Activated naive CD4-positive, alpha-beta T cell treated with anti-CD3 and anti-CD28 coated beads for 36 hours (primary cell): ENCODE results near the gene ACP6. TPM values are rescaled to one million over a fixed set of nuclear protein-coding genes. Genes with fewer than 3 reads are reported as not detected.
A peak's percentile ranks its signal among the peaks of the same experiment; 100 is the strongest.

Experiments used
- CTCF ChIA-PET: fragments of 350-600 bp; sonication (Branson Sonifier 250); formaldehyde crosslinking; loops from one replicate; lab custom pipeline; 2021; ENCODE audit warnings: antibody characterized with exemption; lab: Charles Lee
- DNase-seq: peaks from one replicate; pipeline ENCODE4 v3.0.0-alpha.2; 2020
- H3K27ac Mint-ChIP-seq: one replicate; pipeline ENCODE4 v1.8.0; 2021; ENCODE audit warnings: mild to moderate bottlenecking, mixed read lengths
- H3K27me3 Mint-ChIP-seq: one replicate; pipeline ENCODE4 v1.8.0; 2021; ENCODE audit warnings: low read depth, mixed read lengths
- H3K36me3 Mint-ChIP-seq: one replicate; pipeline ENCODE4 v1.8.0; 2021; ENCODE audit warnings: low read depth, mixed read lengths
- H3K4me1 Mint-ChIP-seq: one replicate; pipeline ENCODE4 v1.8.0; 2021; ENCODE audit warnings: low read depth, mixed read lengths
- H3K4me3 Mint-ChIP-seq: one replicate; pipeline ENCODE4 v1.8.0; 2021; ENCODE audit warnings: mild to moderate bottlenecking, moderate library complexity, mixed read lengths
- H3K9me3 Mint-ChIP-seq: one replicate; pipeline ENCODE4 v1.8.0; 2021; ENCODE audit warnings: mixed read lengths
- intact Hi-C: fragments of 100-400 bp; cut with micrococcal nuclease; formaldehyde crosslinking; loops from one replicate; pipeline ENCODE4 v1.15.1; 2023
- total RNA-seq, 2 experiments: library from RNA; stranded (reverse); gene quantifications; one replicate each; pipeline ENCODE4 v1.2.3, GENCODE V29; 2021

The ACP6 gene
- total RNA-seq, 2 experiments from 2014 or later, result 14.4 to 16.3 TPM

DNA sequence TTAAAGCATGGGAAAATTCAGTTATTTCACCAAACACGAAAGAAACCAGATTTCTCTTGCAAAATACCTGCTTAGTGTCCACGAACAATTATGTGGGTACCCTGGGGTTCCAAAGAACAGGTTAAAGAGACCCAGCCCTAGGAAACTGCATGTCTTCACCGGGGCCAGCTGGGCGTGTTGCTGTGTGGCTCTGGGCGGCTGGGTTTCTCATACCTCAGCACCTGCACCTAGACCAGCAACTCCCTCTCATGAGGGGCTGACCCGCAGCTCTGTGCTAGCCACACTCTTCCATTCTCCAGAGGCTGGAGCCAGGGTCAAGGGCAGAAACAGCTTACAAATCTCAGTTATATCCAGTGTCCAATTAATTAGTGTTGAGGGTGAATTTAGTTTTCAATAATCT, 40.3 kb downstream of the ACP6 start:
- no peak for DNase-seq
- H3K4me1 Mint-ChIP-seq, result peaks cover 25% of the 10 kb centered on the region
- CTCF ChIA-PET, result interaction anchor here (0.6 to 9.8 kb wide), 11 partner anchors 10 to 259 kb away, joined by 3 to 75 read pairs (median 3); partner anchors contain the start of gene BCL9
- no peaks in the 10 kb centered on the region for H3K36me3 Mint-ChIP-seq
- no peaks in the 10 kb centered on the region for H3K9me3 Mint-ChIP-seq
- intact Hi-C loops, result no loop called here
- no peak overlapping the region for H3K4me3 Mint-ChIP-seq
- no peaks in the 10 kb centered on the region for H3K27me3 Mint-ChIP-seq
- no peak overlapping the region for H3K27ac Mint-ChIP-seq

DNA sequence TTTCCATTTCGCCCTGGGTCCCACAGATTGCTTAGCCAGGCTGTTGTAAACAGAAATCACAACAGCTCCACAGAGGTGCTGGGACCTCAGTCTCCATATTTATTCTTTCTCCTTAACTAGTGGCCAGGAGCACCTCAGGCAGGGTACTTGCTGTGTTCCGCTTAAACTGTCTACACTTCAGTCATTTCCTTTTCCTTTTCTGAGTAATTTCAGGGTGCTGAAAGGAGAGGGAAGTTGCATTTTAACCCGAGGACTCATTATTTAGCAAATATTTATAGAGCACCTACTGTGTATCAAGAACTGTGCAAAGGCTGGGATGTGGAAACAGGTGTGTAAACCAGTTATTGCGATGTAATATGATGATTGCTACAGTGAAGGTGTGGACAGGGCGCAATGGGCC, 41.9 kb downstream of the ACP6 start:
- H3K27me3 Mint-ChIP-seq, result no peaks in the 10 kb centered on the region
- no peak overlapping the region for H3K4me3 Mint-ChIP-seq

DNA sequence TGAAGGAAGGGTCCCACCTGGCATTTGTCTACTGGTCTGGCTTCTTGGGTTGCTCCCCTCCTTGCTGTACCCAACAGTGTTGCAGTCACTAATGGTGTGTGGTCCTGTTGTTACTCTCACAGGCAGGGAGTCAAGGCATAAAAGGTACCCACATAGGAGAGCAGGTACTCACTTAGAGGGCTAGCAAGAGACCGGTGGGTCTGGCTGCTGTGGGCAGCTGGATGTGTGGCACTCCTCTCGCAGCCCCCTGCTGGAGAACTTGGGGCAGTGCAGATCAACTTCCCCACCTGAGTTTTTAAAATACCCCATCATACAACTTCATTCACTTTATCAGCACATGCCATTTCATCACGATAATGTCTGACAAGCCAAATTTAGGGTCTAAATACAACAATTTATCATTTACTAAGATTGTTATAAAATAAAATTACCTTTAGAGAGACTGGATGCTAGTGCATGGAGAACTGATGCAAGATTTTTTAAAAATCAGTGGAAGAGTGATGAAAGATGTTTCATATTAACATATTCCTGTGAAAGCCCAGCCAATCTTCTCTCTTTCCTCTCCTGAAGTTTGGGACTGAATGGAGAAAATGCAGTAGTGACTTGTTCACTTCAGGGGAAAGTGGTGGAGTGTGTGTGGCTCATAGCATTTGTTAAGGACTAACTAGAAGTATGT, 42.8 kb downstream of the ACP6 start:
- peak; percentile 62 for DNase-seq
- CTCF ChIA-PET, result interaction anchor here (0.6 to 9.8 kb wide), 16 partner anchors 10 to 129 kb away, joined by 3 to 75 read pairs (median 4); a partner anchor contains a TSS
- Mint-ChIP-seq H3K4me1 (peaks cover 25% of the 10 kb centered on the region), H3K27me3 (no peaks in the 10 kb centered on the region), H3K9me3 (no peaks in the 10 kb centered on the region), H3K4me3 (no peak overlapping the region), H3K36me3 (peaks cover 2% of the 10 kb centered on the region), H3K27ac (no peak overlapping the region)
- intact Hi-C loops, result loop anchor here (1.0 to 5.0 kb wide), 4 partner anchors 27 to 265 kb away; no protein-coding TSS in a partner anchor

More for the DNA sequence above, 41.9 kb downstream of the ACP6 start:
- no peak for DNase-seq
- no peaks in the 10 kb centered on the region for H3K9me3 Mint-ChIP-seq
- no peak overlapping the region for H3K27ac Mint-ChIP-seq
- no peaks in the 10 kb centered on the region for H3K36me3 Mint-ChIP-seq
- peaks cover 25% of the 10 kb centered on the region for H3K4me1 Mint-ChIP-seq
- CTCF ChIA-PET, result interaction anchor here (1.0 to 9.8 kb wide), 2 partner anchors 11 to 111 kb away, joined by 3 to 75 read pairs; no protein-coding TSS in a partner anchor
- intact Hi-C loops, result loop anchor here (5.0 kb wide), 1 partner anchor 264 kb away; no protein-coding TSS in a partner anchor

DNA sequence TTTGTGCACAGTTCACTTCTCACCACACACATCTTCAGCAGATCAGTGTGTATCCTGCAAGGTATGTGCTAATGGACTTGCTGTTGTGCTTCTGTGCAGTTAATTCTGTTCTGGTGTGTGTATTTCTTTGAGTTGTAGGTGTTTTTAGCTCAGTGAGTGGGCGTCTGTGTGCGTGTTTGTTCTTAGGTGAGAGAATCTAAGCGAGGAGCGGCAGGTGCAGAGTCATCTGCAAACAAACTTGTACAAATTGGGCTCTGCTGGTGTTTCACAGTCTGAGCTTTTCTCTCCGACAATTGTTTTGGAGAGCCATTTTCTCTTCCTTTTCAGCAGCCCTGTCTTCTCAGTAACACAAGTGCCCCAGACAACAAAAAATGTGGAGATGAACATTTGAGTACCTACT, 43.6 kb downstream of the ACP6 start:
- Mint-ChIP-seq H3K9me3 (no peaks in the 10 kb centered on the region), H3K4me1 (peaks cover 25% of the 10 kb centered on the region), H3K4me3 (no peak overlapping the region), H3K27me3 (no peaks in the 10 kb centered on the region), H3K36me3 (peaks cover 4% of the 10 kb centered on the region), H3K27ac (no peak overlapping the region)
- intact Hi-C loops, result loop anchor here (1.0 to 5.0 kb wide), 4 partner anchors 26 to 266 kb away; no protein-coding TSS in a partner anchor
- CTCF ChIA-PET, result interaction anchor here (0.6 to 9.8 kb wide), 20 partner anchors 10 to 240 kb away, joined by 3 to 75 read pairs (median 4); partner anchors contain the start of gene ACP6
- DNase-seq, result no peak

DNA sequence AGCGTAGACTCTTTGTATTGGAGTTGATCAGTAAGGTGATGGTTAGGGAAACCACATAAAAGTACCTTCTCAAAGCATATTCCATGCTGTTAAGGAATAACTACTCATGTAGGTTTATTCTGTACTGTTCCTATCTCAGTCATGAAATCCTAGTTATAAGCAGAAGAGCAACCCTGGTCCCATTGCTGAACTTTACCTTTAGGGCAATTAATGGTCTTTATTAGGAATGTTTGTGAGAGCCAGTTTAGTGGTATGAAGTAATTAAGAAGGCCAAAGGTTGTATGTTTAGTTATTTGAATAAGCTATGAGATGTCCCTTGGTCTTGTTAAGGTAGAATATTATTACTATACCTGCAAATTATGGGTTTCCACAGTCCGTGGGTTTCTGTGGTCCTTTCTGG, 44.0 kb downstream of the ACP6 start:
- H3K4me1 Mint-ChIP-seq, result peaks cover 25% of the 10 kb centered on the region
- H3K27ac Mint-ChIP-seq, result no peak overlapping the region
- no peak overlapping the region for H3K4me3 Mint-ChIP-seq
- intact Hi-C loops, result loop anchor here (5.0 kb wide), 1 partner anchor 266 kb away; no protein-coding TSS in a partner anchor
- H3K9me3 Mint-ChIP-seq, result no peaks in the 10 kb centered on the region
- no peaks in the 10 kb centered on the region for H3K27me3 Mint-ChIP-seq
- H3K36me3 Mint-ChIP-seq, result peaks cover 4% of the 10 kb centered on the region
- DNase-seq, result no peak
- CTCF ChIA-PET, result interaction anchor here (0.6 to 9.8 kb wide), 16 partner anchors 12 to 240 kb away, joined by 3 to 75 read pairs (median 4); partner anchors contain the start of gene ACP6

DNA sequence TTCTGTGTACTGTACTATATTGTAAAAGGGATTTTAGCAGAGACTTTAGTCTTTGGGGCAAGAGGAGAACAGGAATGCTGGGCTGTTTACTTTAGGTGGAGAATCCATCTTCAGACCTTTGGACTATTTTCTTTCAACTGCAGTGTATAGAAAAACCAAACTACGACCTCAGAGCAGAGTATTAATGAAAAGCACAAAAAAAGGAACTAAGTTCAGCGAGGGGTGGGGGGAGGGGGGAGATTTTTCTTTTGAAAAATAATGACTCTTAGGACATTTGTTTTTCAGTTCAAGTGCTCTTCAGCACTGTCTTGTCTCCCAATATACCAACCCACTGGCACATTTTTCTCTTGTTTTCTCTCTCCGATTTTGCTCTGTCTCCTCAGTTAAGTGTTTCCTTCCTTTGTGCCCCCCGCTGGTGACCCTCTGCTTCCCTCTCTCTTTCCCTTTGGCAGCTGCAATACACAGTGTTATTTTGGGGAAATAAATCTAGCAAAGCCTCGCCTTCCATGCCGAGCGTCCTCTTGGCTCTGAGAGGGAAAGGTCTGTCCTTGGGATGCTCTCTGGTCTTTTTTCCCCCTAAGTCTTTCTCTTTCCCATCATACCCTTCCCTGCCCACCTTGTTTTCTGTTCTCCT, 44.8 kb downstream of the ACP6 start:
- intact Hi-C loops, result loop anchor here (5.0 kb wide), 1 partner anchor 267 kb away; no protein-coding TSS in a partner anchor
- CTCF ChIA-PET, result interaction anchor here (1.5 to 9.8 kb wide), 2 partner anchors 86 to 108 kb away, joined by 4 to 75 read pairs; no protein-coding TSS in a partner anchor

DNA sequence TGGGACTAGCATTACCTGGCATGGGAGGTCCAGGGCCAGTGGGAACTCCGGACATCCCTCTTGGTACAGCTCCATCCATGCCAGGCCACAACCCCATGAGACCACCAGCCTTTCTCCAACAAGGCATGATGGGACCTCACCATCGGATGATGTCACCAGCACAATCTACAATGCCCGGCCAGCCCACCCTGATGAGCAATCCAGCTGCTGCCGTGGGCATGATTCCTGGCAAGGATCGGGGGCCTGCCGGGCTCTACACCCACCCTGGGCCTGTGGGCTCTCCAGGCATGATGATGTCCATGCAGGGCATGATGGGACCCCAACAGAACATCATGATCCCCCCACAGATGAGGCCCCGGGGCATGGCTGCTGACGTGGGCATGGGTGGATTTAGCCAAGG, 45.8 kb downstream of the ACP6 start:
- H3K9me3 Mint-ChIP-seq, result no peaks in the 10 kb centered on the region
- peaks cover 23% of the 10 kb centered on the region for H3K4me1 Mint-ChIP-seq
- intact Hi-C loops, result no loop called here
- no peaks in the 10 kb centered on the region for H3K27me3 Mint-ChIP-seq
- no peak overlapping the region for H3K27ac Mint-ChIP-seq
- no peak overlapping the region for H3K4me3 Mint-ChIP-seq
- no peak for DNase-seq
- CTCF ChIA-PET, result interaction anchor here (9.8 kb wide), 1 partner anchor 107 kb away, joined by 75 read pairs; no protein-coding TSS in a partner anchor
- peaks cover 13% of the 10 kb centered on the region for H3K36me3 Mint-ChIP-seq

More for the DNA sequence above, 44.8 kb downstream of the ACP6 start:
- H3K9me3 Mint-ChIP-seq, result no peaks in the 10 kb centered on the region
- H3K36me3 Mint-ChIP-seq, result peaks cover 11% of the 10 kb centered on the region
- no peak for DNase-seq
- no peak overlapping the region for H3K27ac Mint-ChIP-seq
- H3K4me3 Mint-ChIP-seq, result no peak overlapping the region
- H3K4me1 Mint-ChIP-seq, result peaks cover 25% of the 10 kb centered on the region
- H3K27me3 Mint-ChIP-seq, result no peaks in the 10 kb centered on the region

DNA sequence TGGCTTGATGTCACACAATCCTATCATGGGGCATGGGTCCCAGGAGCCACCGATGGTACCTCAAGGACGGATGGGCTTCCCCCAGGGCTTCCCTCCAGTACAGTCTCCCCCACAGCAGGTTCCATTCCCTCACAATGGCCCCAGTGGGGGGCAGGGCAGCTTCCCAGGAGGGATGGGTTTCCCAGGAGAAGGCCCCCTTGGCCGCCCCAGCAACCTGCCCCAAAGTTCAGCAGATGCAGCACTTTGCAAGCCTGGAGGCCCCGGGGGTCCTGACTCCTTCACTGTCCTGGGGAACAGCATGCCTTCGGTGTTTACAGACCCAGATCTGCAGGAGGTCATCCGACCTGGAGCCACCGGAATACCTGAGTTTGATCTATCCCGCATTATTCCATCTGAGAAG, 46.3 kb downstream of the ACP6 start:
- H3K4me1 Mint-ChIP-seq, result peaks cover 19% of the 10 kb centered on the region
- H3K36me3 Mint-ChIP-seq, result peaks cover 13% of the 10 kb centered on the region
- intact Hi-C loops, result no loop called here
- H3K27me3 Mint-ChIP-seq, result no peaks in the 10 kb centered on the region
- H3K27ac Mint-ChIP-seq, result no peak overlapping the region
- no peaks in the 10 kb centered on the region for H3K9me3 Mint-ChIP-seq
- CTCF ChIA-PET, result interaction anchor here (9.8 kb wide), 1 partner anchor 107 kb away, joined by 75 read pairs; no protein-coding TSS in a partner anchor
- H3K4me3 Mint-ChIP-seq, result no peak overlapping the region
- no peak for DNase-seq

DNA sequence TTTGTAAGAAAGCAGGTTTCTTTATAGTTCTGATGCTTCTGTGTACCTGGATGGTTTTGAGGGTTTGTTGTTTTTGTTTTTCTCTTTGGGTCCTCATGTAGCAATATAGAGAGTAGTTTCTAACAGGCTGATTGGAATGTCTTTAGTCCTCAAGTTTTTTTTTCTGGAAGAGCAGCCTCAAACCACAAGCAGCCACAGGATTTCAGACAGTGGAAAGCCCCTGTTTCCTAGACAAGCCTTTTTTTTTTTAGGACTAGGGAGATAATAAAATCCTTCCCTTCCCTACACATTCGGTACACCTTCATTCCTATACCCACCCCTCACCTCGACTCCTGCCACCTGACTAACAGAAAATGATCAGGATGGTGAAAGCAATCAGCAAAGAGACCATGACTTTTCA, 47.6 kb downstream of the ACP6 start:
- DNase-seq, result no peak
- Mint-ChIP-seq H3K36me3 (peaks cover 23% of the 10 kb centered on the region), H3K4me1 (peaks cover 28% of the 10 kb centered on the region), H3K27ac (no peak overlapping the region), H3K4me3 (no peak overlapping the region), H3K9me3 (no peaks in the 10 kb centered on the region), H3K27me3 (no peaks in the 10 kb centered on the region)
- intact Hi-C loops, result no loop called here
- CTCF ChIA-PET, result interaction anchor here (1.0 kb wide), 1 partner anchor 268 kb away, joined by 3 read pairs; no protein-coding TSS in a partner anchor

DNA sequence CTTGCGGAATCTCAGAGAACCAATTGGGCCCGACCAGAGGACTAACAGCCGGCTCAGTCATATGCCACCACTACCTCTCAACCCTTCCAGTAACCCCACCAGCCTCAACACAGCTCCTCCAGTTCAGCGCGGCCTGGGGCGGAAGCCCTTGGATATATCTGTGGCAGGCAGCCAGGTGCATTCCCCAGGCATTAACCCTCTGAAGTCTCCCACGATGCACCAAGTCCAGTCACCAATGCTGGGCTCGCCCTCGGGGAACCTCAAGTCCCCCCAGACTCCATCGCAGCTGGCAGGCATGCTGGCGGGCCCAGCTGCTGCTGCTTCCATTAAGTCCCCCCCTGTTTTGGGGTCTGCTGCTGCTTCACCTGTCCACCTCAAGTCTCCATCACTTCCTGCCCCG, 49.8 kb downstream of the ACP6 start:
- Mint-ChIP-seq H3K27me3 (no peaks in the 10 kb centered on the region), H3K9me3 (no peaks in the 10 kb centered on the region), H3K4me1 (peaks cover 19% of the 10 kb centered on the region), H3K36me3 (peaks cover 34% of the 10 kb centered on the region), H3K27ac (no peak overlapping the region), H3K4me3 (no peak overlapping the region)
- CTCF ChIA-PET, result interaction anchor here (1.0 kb wide), 1 partner anchor 272 kb away, joined by 3 read pairs; no protein-coding TSS in a partner anchor
- intact Hi-C loops, result no loop called here
- no peak for DNase-seq

DNA sequence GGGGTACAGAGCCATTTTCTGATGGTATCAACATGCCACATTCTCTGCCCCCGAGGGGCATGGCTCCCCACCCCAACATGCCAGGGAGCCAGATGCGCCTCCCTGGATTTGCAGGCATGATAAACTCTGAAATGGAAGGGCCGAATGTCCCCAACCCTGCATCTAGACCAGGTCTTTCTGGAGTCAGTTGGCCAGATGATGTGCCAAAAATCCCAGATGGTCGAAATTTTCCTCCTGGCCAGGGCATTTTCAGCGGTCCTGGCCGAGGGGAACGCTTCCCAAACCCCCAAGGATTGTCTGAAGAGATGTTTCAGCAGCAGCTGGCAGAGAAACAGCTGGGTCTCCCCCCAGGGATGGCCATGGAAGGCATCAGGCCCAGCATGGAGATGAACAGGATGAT, 50.6 kb downstream of the ACP6 start:
- peaks cover 19% of the 10 kb centered on the region for H3K4me1 Mint-ChIP-seq
- no peak for DNase-seq
- no peaks in the 10 kb centered on the region for H3K27me3 Mint-ChIP-seq
- H3K4me3 Mint-ChIP-seq, result no peak overlapping the region
- peaks cover 37% of the 10 kb centered on the region for H3K36me3 Mint-ChIP-seq
- CTCF ChIA-PET, result no interaction called here
- no peaks in the 10 kb centered on the region for H3K9me3 Mint-ChIP-seq
- no peak overlapping the region for H3K27ac Mint-ChIP-seq
- intact Hi-C loops, result no loop called here

DNA sequence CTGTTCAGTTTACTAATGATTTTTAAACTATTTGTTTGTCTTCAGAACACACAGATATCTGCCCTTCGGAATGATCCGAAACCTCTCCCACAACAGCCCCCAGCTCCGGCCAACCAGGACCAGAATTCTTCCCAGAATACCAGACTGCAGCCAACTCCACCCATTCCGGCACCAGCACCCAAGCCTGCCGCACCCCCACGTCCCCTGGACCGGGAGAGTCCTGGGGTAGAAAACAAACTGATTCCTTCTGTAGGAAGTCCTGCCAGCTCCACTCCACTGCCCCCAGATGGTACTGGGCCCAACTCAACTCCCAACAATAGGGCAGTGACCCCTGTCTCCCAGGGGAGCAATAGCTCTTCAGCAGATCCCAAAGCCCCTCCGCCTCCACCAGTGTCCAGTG, 51.6 kb downstream of the ACP6 start:
- intact Hi-C loops, result loop anchor here (1.0 kb wide), 3 partner anchors 18 to 79 kb away; no protein-coding TSS in a partner anchor
- Mint-ChIP-seq H3K27me3 (no peaks in the 10 kb centered on the region), H3K9me3 (no peaks in the 10 kb centered on the region), H3K4me3 (no peak overlapping the region), H3K36me3 (peaks cover 40% of the 10 kb centered on the region), H3K27ac (peak overlapping the region; percentile 78), H3K4me1 (peaks cover 19% of the 10 kb centered on the region)
- no peak for DNase-seq
- CTCF ChIA-PET, result interaction anchor here (1.1 to 1.3 kb wide), 2 partner anchors 8 to 85 kb away, joined by 3 read pairs; no protein-coding TSS in a partner anchor
